Neural progenitor cell (in vitro differentiated cells): ENCODE results near the gene DYNC1LI1. TPM values are rescaled to one million over a fixed set of nuclear protein-coding genes. Genes with fewer than 3 reads are reported as not detected.

Source experiments
- DNase-seq: peaks from one replicate; pipeline ENCODE4 v3.0.0-alpha.2; 2016; ENCODE audit warnings: low spot score
- H2AFZ ChIP-seq: fragments of 200-600 bp; sonication (generic); replicated peaks from 2 replicates; pipeline ENCODE4 v1.6.1; 2016; ENCODE audit warnings: antibody characterized with exemption
- H3F3A ChIP-seq: fragments of 200-600 bp; sonication (generic); 2 replicates; pipeline ENCODE4 v1.6.1; 2016; ENCODE audit warnings: antibody characterized with exemption, low read depth
- H3K27ac ChIP-seq: fragments of 200-600 bp; sonication (generic); 2 replicates; pipeline ENCODE4 v1.5.1; 2016; ENCODE audit warnings: mild to moderate bottlenecking
- H3K27me3 ChIP-seq: fragments of 200-600 bp; sonication (generic); 2 replicates; pipeline ENCODE4 v1.6.1; 2016; ENCODE audit warnings: mild to moderate bottlenecking, moderate library complexity
- H3K36me3 ChIP-seq: fragments of 200-600 bp; sonication (generic); 2 replicates; pipeline ENCODE4 v1.5.1; 2016
- H3K4me1 ChIP-seq: fragments of 200-600 bp; sonication (generic); 2 replicates; pipeline ENCODE4 v1.6.1; 2016; ENCODE audit warnings: mixed run types
- H3K4me2 ChIP-seq: fragments of 200-600 bp; sonication (generic); 2 replicates; pipeline ENCODE4 v1.6.1; 2016
- H3K4me3 ChIP-seq: fragments of 200-600 bp; sonication (generic); 2 replicates; pipeline ENCODE4 v1.5.1; 2016
- H3K79me2 ChIP-seq: fragments of 200-600 bp; sonication (generic); 2 replicates; pipeline ENCODE4 v1.6.1; 2016; ENCODE audit warnings: low read depth
- H3K9ac ChIP-seq: fragments of 200-600 bp; sonication (generic); 2 replicates; pipeline ENCODE4 v1.6.1; 2016
- H3K9me3 ChIP-seq: fragments of 200-600 bp; sonication (generic); 2 replicates; pipeline ENCODE4 v1.5.1; 2016; ENCODE audit warnings: low read depth
- H4K20me1 ChIP-seq: fragments of 200-600 bp; sonication (generic); 2 replicates; pipeline ENCODE4 v1.6.1; 2016; ENCODE audit warnings: low read depth
- H3K27ac Mint-ChIP-seq: 3 replicates; pipeline ENCODE4 v1.8.0; 2021; ENCODE audit warnings: mixed read lengths
- H3K27me3 Mint-ChIP-seq: 2 replicates; pipeline ENCODE4 v1.8.0; 2022; ENCODE audit warnings: low read depth, mild to moderate bottlenecking, inconsistent platforms, moderate library complexity, mixed read lengths; ENCODE audit not compliant: insufficient read depth
- H3K36me3 Mint-ChIP-seq: 3 replicates; pipeline ENCODE4 v1.8.0; 2021; ENCODE audit warnings: mixed read lengths
- H3K4me1 Mint-ChIP-seq: 3 replicates; pipeline ENCODE4 v1.8.0; 2021; ENCODE audit warnings: mixed read lengths
- H3K4me3 Mint-ChIP-seq: 3 replicates; pipeline ENCODE4 v1.8.0; 2021; ENCODE audit warnings: mild to moderate bottlenecking, moderate library complexity, mixed read lengths
- H3K9me3 Mint-ChIP-seq: 3 replicates; pipeline ENCODE4 v1.8.0; 2020; ENCODE audit warnings: mixed read lengths
- CTCF ChIP-seq: fragments of 200-600 bp; sonication (generic); IDR thresholded peaks from 2 replicates; pipeline ENCODE4 v1.5.1; 2017; ENCODE audit warnings: antibody characterized with exemption, mild to moderate bottlenecking
- EZH2 ChIP-seq: fragments of 200-600 bp; sonication (generic); IDR thresholded peaks from 2 replicates; pipeline ENCODE4 v1.6.1; 2017; ENCODE audit warnings: antibody characterized with exemption, mild to moderate bottlenecking, moderate library complexity
- EZH2phosphoT487 ChIP-seq: fragments of 200-600 bp; sonication (generic); IDR thresholded peaks from 2 replicates; pipeline ENCODE4 v1.6.1; 2017; ENCODE audit warnings: antibody characterized with exemption
- total RNA-seq: library from RNA; depleted of rRNA; stranded (reverse); fragments of >200 nt; gene quantifications from 2 replicates; pipeline ENCODE4 v1.2.3, GENCODE V29; 2015; ENCODE audit warnings: low replicate concordance

Gene DYNC1LI1
- total RNA-seq, 1 donor from 2014 or later, result 103 TPM

GRCh38 chr3:32495085-32495484 lies 75.6 kb downstream of the DYNC1LI1 start:
- H3K27me3 ChIP-seq, result no peaks in the 10 kb centered on the region
- no peak for DNase-seq
- Mint-ChIP-seq H3K36me3 (peaks cover 8% of the 10 kb centered on the region), H3K27ac (no peak overlapping the region), H3K27me3 (no peaks in the 10 kb centered on the region), H3K4me3 (no peak overlapping the region), H3K4me1 (peaks cover 2% of the 10 kb centered on the region), H3K9me3 (peaks cover 3% of the 10 kb centered on the region)
- no peak overlapping the region for H3K4me2 ChIP-seq
- H2AFZ ChIP-seq, result no peak overlapping the region
- TF ChIP-seq EZH2phosphoT487 (no peak), EZH2 (no peak), CTCF (no peak)
- no peaks in the 10 kb centered on the region for H3K36me3 ChIP-seq
- H3K9me3 ChIP-seq, result no peaks in the 10 kb centered on the region
- peaks cover 50% of the 10 kb centered on the region for H3K79me2 ChIP-seq
- H3F3A ChIP-seq, result no peaks in the 10 kb centered on the region
- H3K27ac ChIP-seq, result no peak overlapping the region
- no peak overlapping the region for H3K9ac ChIP-seq
- no peaks in the 10 kb centered on the region for H3K4me1 ChIP-seq
- H4K20me1 ChIP-seq, result peaks cover 28% of the 10 kb centered on the region
- no peak overlapping the region for H3K4me3 ChIP-seq

DNA sequence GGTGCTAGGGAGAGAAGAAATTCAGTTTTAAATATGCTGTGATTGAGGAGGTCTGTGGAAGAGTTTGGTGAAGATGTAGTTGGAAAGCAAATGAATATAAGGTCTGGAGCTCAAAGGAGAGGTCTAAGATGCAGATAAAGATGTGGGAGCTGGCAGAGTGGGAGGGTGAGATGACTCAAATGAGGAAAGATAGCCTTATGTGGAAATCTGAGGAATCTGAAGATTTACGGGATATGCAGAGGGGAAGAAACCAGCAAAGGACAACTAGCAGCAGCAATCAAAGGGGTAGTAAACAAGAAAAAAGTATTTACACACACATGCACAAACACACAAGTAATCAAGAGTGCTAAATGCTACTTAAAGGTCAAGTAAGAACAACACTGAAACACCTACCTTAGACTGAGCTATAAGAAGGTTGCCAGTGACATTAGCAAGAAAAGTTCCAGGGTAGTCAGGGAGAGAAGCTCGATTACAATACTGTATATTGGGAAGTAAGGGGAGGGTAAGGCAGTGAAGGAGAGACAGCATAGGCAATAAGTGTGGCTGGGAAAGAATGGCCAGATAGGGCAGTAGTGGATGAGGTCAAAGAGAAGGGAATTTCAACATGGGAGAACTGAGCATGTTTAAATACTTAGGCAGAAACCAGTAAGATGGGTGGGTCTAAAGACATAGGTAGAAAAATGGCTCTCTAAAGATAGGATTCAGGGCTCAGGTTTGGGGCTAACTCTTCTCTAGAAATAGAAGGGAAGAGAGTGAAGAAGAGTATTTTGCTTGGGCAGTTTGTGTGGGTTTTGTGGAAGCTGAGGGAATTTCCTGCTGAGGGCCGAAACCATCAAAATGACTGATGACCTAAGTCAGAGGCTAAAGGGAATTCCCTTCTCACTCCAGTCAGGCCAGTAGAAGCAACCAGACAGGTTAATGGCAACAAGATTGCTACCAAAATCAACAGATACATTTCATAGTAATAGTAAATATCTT lies 76.9 kb downstream of the DYNC1LI1 start:
- no peaks in the 10 kb centered on the region for H3K36me3 ChIP-seq
- no peak overlapping the region for H3K27ac ChIP-seq
- Mint-ChIP-seq H3K4me3 (no peak overlapping the region), H3K4me1 (no peaks in the 10 kb centered on the region), H3K9me3 (peaks cover 3% of the 10 kb centered on the region), H3K27ac (no peak overlapping the region), H3K27me3 (no peaks in the 10 kb centered on the region), H3K36me3 (peaks cover 8% of the 10 kb centered on the region)
- no peak for TF ChIP-seq EZH2
- TF ChIP-seq EZH2phosphoT487, result no peak
- TF ChIP-seq CTCF, result no peak
- H3K9me3 ChIP-seq, result no peaks in the 10 kb centered on the region
- no peak overlapping the region for H3K9ac ChIP-seq
- H3K4me1 ChIP-seq, result no peaks in the 10 kb centered on the region
- peaks cover 38% of the 10 kb centered on the region for H3K79me2 ChIP-seq
- no peak overlapping the region for H2AFZ ChIP-seq
- H3F3A ChIP-seq, result no peaks in the 10 kb centered on the region
- peaks cover 20% of the 10 kb centered on the region for H4K20me1 ChIP-seq
- no peak overlapping the region for H3K4me3 ChIP-seq
- DNase-seq, result no peak
- no peak overlapping the region for H3K4me2 ChIP-seq
- H3K27me3 ChIP-seq, result no peaks in the 10 kb centered on the region

- TF ChIP-seq EZH2 (no peak), EZH2phosphoT487 (no peak), CTCF (no peak)
- H4K20me1 ChIP-seq, result peaks cover 20% of the 10 kb centered on the region
- H2AFZ ChIP-seq, result no peak overlapping the region
- H3K27ac Mint-ChIP-seq, result no peak overlapping the region
- peaks cover 3% of the 10 kb centered on the region for H3K9me3 Mint-ChIP-seq
- no peak overlapping the region for H3K4me2 ChIP-seq
- no peaks in the 10 kb centered on the region for H3K4me1 Mint-ChIP-seq
- no peaks in the 10 kb centered on the region for H3K36me3 ChIP-seq
- H3K27me3 Mint-ChIP-seq, result no peaks in the 10 kb centered on the region
- H3K36me3 Mint-ChIP-seq, result peaks cover 6% of the 10 kb centered on the region
- peaks cover 30% of the 10 kb centered on the region for H3K79me2 ChIP-seq
- H3K27me3 ChIP-seq, result no peaks in the 10 kb centered on the region
- H3K4me3 ChIP-seq, result no peak overlapping the region
- H3K27ac ChIP-seq, result no peak overlapping the region
- H3K9ac ChIP-seq, result no peak overlapping the region
- H3K4me3 Mint-ChIP-seq, result no peak overlapping the region
- no peaks in the 10 kb centered on the region for H3K9me3 ChIP-seq
- no peaks in the 10 kb centered on the region for H3F3A ChIP-seq
- H3K4me1 ChIP-seq, result no peaks in the 10 kb centered on the region
- no peak for DNase-seq
Measured at GRCh38 chr3:32492684-32493436, 77.8 kb downstream of the DYNC1LI1 start.
